GM18520 (cell line): ENCODE results near the gene ZNF592.

ENCODE experiments used
- ATAC-seq: cut with Tn5 transposase; IDR thresholded peaks from one replicate; pipeline ENCODE4 v1.9.1; 2021; ENCODE audit not compliant: unreplicated experiment

The ZNF592 gene

DNA sequence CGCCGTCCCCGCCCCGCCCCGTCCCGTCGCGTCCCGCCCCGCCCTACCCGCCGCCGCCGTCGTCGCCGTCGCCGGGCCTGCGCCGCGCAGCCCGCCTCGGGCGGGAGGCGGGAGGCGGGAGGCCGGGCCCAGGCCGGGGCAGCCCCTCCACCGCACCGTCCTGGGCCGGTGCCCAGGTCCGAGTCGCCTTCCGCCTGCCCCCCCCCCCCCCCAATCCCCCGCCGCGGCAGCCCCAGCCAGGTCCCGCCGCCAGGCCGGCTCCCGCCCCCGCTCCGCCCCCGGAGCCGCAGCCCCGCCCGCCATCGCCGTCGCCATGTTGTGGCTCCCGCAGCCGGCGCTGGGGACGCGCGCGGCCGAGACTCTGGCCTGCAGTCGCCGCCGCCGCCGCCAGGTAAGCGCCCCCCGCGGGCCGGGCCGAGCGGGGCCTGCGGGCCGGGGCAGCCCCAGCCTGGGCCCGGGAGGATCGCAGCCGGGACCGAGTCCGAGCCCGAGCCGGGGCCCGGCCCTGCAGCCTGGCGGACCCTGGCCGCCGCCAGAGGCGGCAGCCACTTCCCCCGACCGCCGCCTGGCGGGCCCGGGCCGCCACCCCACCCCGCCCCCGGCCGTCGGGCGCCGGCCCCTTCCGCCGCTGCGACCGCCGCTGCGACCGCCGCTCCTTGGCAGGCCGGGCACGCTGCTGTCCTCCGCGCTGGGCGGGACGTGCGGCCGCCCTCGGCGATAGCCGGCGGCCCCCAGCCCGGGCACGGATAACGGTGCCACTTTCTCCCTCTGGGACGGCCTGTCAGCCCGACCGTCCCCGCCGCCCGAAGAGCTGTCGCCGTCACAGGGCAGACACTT is at the start of gene ZNF592:
Gene ZNF592 (plus strand): TSS at position 319 of the 837 bp plus-strand sequence. CDS start 34,084 bp downstream, outside the sequence.
- ATAC-seq, result peak; percentile 37

- no peak for ATAC-seq
Measured at GRCh38 chr15:84699538-84700191, 48.7 kb upstream of the ZNF592 start.

DNA sequence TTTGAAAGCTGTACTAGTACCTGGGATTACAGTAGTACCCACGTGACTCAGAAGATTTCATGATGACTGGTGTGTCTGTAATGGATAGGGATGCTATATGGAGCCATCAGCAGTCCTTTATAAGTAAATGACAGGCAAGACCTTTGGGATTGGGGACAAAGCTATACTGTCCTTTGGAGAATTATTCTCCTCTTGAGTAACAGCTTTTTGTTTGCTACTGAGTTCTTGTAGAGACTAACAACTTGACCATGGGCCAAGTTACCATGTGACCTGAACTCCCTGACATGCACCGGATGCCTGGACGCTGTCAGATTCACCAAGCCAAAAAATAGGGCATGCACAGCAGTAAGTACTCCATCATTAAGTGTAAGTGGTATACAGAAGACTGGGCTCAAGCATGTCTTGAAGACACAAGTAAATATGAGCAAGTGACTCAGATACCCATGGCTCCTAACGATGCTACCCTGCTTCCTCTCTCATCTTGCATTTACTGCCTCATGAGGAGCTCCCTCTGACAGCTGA is 45.4 kb upstream of the ZNF592 start:
- ATAC-seq, result no peak

DNA sequence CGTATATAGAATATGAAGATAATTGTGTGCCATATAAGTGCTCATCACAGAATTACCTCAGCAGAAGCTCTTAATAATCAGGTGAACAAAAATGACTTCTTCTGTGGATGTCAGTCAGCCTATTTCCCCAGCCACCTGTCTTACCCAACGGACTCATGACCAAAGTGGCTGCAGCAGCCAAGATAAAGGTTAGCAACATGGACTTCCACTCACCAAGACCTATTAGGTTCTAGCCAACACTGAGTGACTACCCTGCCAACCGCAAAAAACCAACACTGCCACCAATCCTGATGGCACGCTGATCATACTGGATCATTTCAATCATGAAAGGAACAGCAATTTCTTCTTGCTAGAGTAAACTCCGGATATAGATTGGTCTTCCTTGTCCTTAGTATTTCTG is 44.6 kb upstream of the ZNF592 start:
- no peak for ATAC-seq

DNA sequence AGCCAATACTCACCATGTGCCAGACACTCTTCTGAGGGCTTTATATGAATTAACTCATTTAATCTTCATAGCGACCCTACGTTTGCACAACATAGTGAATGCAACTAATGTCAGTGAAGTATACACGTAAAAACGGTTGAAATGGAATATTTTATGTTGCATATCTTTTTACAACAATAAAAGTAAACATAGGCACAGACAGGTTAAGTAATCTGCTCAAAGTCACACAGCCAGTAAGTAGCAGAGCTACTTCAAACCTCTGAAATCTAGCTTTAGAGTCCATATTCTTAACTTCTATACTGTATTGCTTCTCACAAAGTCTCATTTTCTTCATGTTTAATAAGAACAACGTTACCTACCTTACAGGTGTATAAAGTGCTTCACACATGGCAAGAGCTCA is 34.0 kb upstream of the ZNF592 start:
- no peak for ATAC-seq

GRCh38 chr15:84714821-84715220 is 33.6 kb upstream of the ZNF592 start:
- no peak for ATAC-seq

DNA sequence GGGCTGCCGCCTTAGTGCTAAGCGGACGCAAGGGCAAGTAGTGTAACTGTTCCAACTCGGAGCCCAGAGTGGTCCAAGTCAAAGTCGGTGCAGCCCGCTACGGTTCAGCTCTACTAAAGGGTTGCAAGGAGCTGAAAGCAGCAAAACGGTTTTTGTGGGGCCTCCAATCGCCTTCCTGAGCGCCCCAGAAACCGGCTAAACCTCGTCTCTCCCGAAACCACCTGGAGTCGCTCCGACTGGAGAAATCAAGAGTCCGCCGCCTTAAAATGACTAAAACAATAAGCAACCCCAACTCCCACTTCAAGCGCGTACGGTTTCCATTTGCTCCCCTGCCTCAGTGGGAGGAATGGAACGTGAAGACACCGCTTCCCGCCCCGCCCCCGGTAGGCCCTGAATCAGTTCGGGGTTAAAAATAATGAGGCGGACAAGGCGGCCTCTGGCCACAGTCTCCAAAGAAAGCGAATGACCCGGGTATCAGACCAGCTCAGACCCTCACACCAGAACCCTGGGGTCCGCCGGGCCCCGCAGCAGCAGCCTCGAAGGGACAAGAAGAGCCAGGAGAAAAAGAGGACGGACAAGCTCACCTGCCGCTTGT is 32.9 kb upstream of the ZNF592 start:
- ATAC-seq, result no peak

- peak; percentile 94 for ATAC-seq
Measured at GRCh38 chr15:84716036-84716732, 32.2 kb upstream of the ZNF592 start, which contains the start of gene SEC11A. SEC11A (minus strand) TSS chr15:84716139; CDS start chr15:84716075, 64 bp downstream.

GRCh38 chr15:84721371-84721770 is 27.0 kb upstream of the ZNF592 start:
- no peak for ATAC-seq

- no peak for ATAC-seq
Measured at GRCh38 chr15:84722628-84723027, 25.8 kb upstream of the ZNF592 start.

GRCh38 chr15:84725001-84725491 is 23.3 kb upstream of the ZNF592 start:
- ATAC-seq, result no peak

GRCh38 chr15:84727429-84727828 is 21.0 kb upstream of the ZNF592 start:
- no peak for ATAC-seq

- ATAC-seq, result no peak
Measured at GRCh38 chr15:84731774-84732173, 16.6 kb upstream of the ZNF592 start.

DNA sequence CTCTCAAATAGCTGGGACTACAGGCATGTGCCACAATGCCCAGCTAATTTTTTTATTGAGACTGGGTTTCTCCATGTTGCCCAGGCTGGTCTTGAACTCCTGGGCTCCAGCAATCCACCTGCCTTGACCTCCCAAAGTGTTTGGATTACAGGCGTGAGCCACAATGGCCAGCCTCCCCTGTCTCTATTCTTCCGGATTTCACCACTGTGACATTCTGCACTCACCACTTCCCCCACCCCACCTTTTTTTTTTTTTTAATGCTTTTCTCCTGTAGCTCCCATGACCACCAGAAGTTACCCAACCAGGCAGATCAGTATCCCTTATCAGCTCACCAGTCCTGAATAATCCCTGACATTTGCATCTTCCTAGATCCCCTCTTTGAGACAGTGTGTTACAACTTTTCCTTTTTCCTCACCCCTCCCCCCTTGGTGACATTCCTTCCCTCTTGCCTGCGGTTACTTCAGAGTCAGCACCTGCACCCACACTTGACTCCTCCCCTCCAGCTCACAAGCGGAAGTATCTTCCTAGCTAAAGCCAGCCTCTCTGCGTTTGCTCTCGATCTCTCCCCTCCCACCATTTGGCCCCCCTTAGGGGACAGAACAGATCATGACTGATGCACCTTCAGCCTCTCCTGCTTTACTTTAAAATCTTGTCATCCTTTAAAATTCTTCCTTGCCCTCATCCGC is 13.5 kb upstream of the ZNF592 start:
- peak; percentile 30 for ATAC-seq

GRCh38 chr15:84735480-84736061 is 12.8 kb upstream of the ZNF592 start:
- ATAC-seq, result peak; percentile 37

DNA sequence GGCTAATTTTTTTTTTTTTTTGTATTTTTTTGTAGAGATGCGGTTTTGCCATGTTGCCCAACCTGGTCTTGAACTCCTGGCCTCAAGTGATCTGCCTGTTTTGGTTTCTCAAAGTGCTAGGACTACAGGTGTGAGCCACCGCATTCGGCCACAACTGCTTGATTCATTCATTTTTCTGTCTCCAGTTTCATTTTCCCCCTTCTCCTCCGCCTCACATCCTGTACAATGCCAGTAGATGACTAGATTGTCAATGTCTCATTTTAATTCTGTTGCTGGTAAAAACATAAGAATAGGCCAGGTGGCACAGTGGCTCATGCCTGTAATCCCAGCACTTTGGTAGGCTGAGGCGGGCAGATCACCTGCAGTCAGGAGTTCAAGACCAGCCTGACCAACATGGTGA is 12.0 kb upstream of the ZNF592 start:
- peak; percentile 57 for ATAC-seq

DNA sequence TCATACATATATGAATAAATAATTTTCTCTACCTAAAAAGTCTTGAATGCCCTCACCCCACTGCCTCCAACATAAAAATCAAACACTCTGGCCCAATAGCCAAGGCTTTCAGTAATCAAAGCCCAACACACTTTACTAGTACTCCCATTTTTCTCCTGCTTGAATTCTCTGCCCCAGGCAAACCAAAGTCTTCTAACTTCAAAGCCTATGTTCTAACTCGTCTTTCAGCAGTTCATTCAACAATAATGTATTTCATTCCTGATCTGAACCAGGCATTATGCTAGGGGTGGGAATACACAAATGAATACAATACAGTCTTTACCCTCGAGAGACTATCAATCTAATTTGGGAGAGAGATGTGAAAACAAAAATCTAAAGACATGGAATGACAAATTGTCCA is 11.4 kb upstream of the ZNF592 start:
- ATAC-seq, result no peak

GRCh38 chr15:84740691-84741090 is 7.7 kb upstream of the ZNF592 start:
- ATAC-seq, result no peak

GRCh38 chr15:84741121-84741520 is 7.3 kb upstream of the ZNF592 start:
- no peak for ATAC-seq
